ENCODE data around the gene SLC25A22. TPM values are rescaled to one million over a fixed set of nuclear protein-coding genes. Genes with fewer than 3 reads are reported as not detected.
A peak's percentile ranks its signal among the peaks of the same experiment; 100 is the strongest.

The SLC25A22 gene
- total RNA-seq, 1 donor from 2014 or later: 11.0 TPM

GRCh38 chr11:833849-834311 is 35.8 kb upstream of the SLC25A22 start:
- no peak for ATAC-seq

GRCh38 chr11:833114-833791 is 35.2 kb upstream of the SLC25A22 start:
- peak; percentile 18 for ATAC-seq

- peak; percentile 6 for ATAC-seq
Measured at GRCh38 chr11:832529-833113, 34.5 kb upstream of the SLC25A22 start, which contains the start of gene CD151. TSS of gene CD151 (plus strand) at chr11:832952. CDS start at chr11:836070, 3,118 bp downstream.

- ATAC-seq: no peak
Measured at GRCh38 chr11:831961-832528, 34.0 kb upstream of the SLC25A22 start.

GRCh38 chr11:831118-831864 is 33.2 kb upstream of the SLC25A22 start:
- ATAC-seq: no peak

GRCh38 chr11:830295-831117 is 32.4 kb upstream of the SLC25A22 start:
- ATAC-seq: peak; percentile 7

GRCh38 chr11:829847-830294 is 31.8 kb upstream of the SLC25A22 start:
- ATAC-seq: no peak

GRCh38 chr11:829176-829846 is 31.2 kb upstream of the SLC25A22 start:
- peak; percentile 15 for ATAC-seq

- ATAC-seq: no peak
Measured at GRCh38 chr11:828506-829175, 30.6 kb upstream of the SLC25A22 start.

- no peak for ATAC-seq
Measured at GRCh38 chr11:827897-828192, 29.8 kb upstream of the SLC25A22 start, which contains the start of gene CRACR2B. TSS of gene CRACR2B (plus strand) at chr11:827919. CDS start at chr11:828608, 689 bp downstream.

GRCh38 chr11:827146-827896 is 29.2 kb upstream of the SLC25A22 start:
- ATAC-seq: peak; percentile 1

- ATAC-seq: no peak
Measured at GRCh38 chr11:826836-827145, 28.7 kb upstream of the SLC25A22 start.

- no peak for ATAC-seq
Measured at GRCh38 chr11:826227-826621, 28.1 kb upstream of the SLC25A22 start.

GRCh38 chr11:825366-826226 is 27.5 kb upstream of the SLC25A22 start:
- no peak for ATAC-seq

- no peak for ATAC-seq
Measured at GRCh38 chr11:824942-825341, 26.9 kb upstream of the SLC25A22 start.

- ATAC-seq: no peak
Measured at GRCh38 chr11:824292-824880, 26.3 kb upstream of the SLC25A22 start.

- ATAC-seq: no peak
Measured at GRCh38 chr11:823441-824291, 25.6 kb upstream of the SLC25A22 start.
